Mesendoderm (in vitro differentiated cells): ENCODE data around the gene NDUFS3.

Experiments
- DNase-seq: peaks from one replicate; pipeline ENCODE4 v3.0.0; 2013
- H2AK5ac ChIP-seq: 2 replicates; pipeline ENCODE4 v1.6.1; 2013; ENCODE audit warnings: low read length, inconsistent platforms
- H2BK120ac ChIP-seq: 2 replicates; pipeline ENCODE4 v1.6.1; 2013; ENCODE audit warnings: low read depth, mild to moderate bottlenecking, low read length, moderate library complexity, mixed read lengths
- H2BK15ac ChIP-seq: replicated peaks from 2 replicates; pipeline ENCODE4 v1.6.1; 2013; ENCODE audit warnings: low read depth, mild to moderate bottlenecking, moderate library complexity
- H2BK5ac ChIP-seq: 2 replicates; pipeline ENCODE4 v1.6.1; 2013; ENCODE audit warnings: low read length, inconsistent platforms
- H3K18ac ChIP-seq: 2 replicates; pipeline ENCODE4 v1.6.1; 2013; ENCODE audit warnings: mild to moderate bottlenecking, low read length, mixed read lengths
- H3K23ac ChIP-seq: one replicate; pipeline ENCODE4 v1.6.1; 2013; ENCODE audit warnings: low read length
- H3K27ac ChIP-seq: 2 replicates; pipeline ENCODE4 v1.5.1; 2013; ENCODE audit warnings: low read depth, mild to moderate bottlenecking, inconsistent platforms, low read length, moderate library complexity
- H3K27me3 ChIP-seq: 2 replicates; pipeline ENCODE4 v1.6.1; 2013; ENCODE audit warnings: low read length, control low read depth, mild to moderate bottlenecking, inconsistent platforms; ENCODE audit not compliant: insufficient read depth, poor library complexity
- H3K36me3 ChIP-seq: 2 replicates; pipeline ENCODE4 v1.6.1; 2013; ENCODE audit warnings: low read length, inconsistent platforms; ENCODE audit not compliant: control insufficient read depth, insufficient read depth
- H3K4ac ChIP-seq: one replicate; pipeline ENCODE4 v1.6.1; 2013; ENCODE audit warnings: low read depth, mild to moderate bottlenecking, low read length, moderate library complexity
- H3K4me1 ChIP-seq: 2 replicates; pipeline ENCODE4 v1.6.1; 2013; ENCODE audit warnings: low read depth, low read length, inconsistent platforms; ENCODE audit not compliant: control insufficient read depth
- H3K4me2 ChIP-seq: 2 replicates; pipeline ENCODE4 v1.6.1; 2013; ENCODE audit warnings: low read length
- H3K4me3 ChIP-seq: 2 replicates; pipeline ENCODE4 v1.5.1; 2013; ENCODE audit warnings: mild to moderate bottlenecking, low read length
- H3K56ac ChIP-seq: one replicate; pipeline ENCODE4 v1.6.1; 2013; ENCODE audit warnings: low read length
- H3K79me1 ChIP-seq: 2 replicates; pipeline ENCODE4 v1.6.1; 2013; ENCODE audit warnings: low read length, inconsistent platforms
- H3K79me2 ChIP-seq: 2 replicates; pipeline ENCODE4 v1.6.1; 2013; ENCODE audit warnings: mild to moderate bottlenecking, low read length; ENCODE audit not compliant: control insufficient read depth, insufficient read depth
- H3K9ac ChIP-seq: 2 replicates; pipeline ENCODE4 v1.6.1; 2013; ENCODE audit warnings: low read length, inconsistent platforms
- H4K5ac ChIP-seq: one replicate; pipeline ENCODE4 v1.6.1; 2013; ENCODE audit warnings: low read length
- H4K8ac ChIP-seq: one replicate; pipeline ENCODE4 v1.6.1; 2013; ENCODE audit warnings: low read depth, mild to moderate bottlenecking, control low read depth, low read length, moderate library complexity
- WGBS: extraction: QIAGEN DNeasy Blood & Tissue Kit; methylation state at CpG from one replicate; pipeline ENCODE4 v1.1.7; 2013; ENCODE audit warnings: low lambda C conversion rate, missing lambda C conversion rate; ENCODE audit not compliant: insufficient coverage; ENCODE audit errors: extremely low coverage; 5-methylcytosine and 5-hydroxymethylcytosine counted together

Gene NDUFS3

GRCh38 chr11:47592970-47593369 is 14.1 kb downstream of the NDUFS3 start:
- Histone ChIP-seq H4K8ac (no peak overlapping the region), H3K79me2 (no peaks in the 10 kb centered on the region), H3K79me1 (no peaks in the 10 kb centered on the region), H3K27ac (no peak overlapping the region), H3K4me1 (peaks cover 2% of the 10 kb centered on the region), H2BK120ac (no peak overlapping the region), H2BK5ac (no peak overlapping the region), H2AK5ac (no peak overlapping the region), H3K27me3 (peaks cover 16% of the 10 kb centered on the region), H3K9ac (no peak overlapping the region), H4K5ac (no peak overlapping the region), H3K4ac (no peak overlapping the region), H3K56ac (no peak overlapping the region), H3K36me3 (no peaks in the 10 kb centered on the region), H3K4me2 (no peak overlapping the region), H3K18ac (no peak overlapping the region), H3K23ac (no peak overlapping the region), H2BK15ac (no peak overlapping the region), H3K4me3 (no peak overlapping the region)
- no peak for DNase-seq
- WGBS = no CpG with 5 or more reads among the region's 2 CpGs

- H3K27me3 ChIP-seq = peaks cover 16% of the 10 kb centered on the region
- H3K56ac ChIP-seq = peak overlapping the region; percentile 15
- H3K4ac ChIP-seq = no peak overlapping the region
- H3K4me2 ChIP-seq = peak overlapping the region; percentile 96
- no peaks in the 10 kb centered on the region for H3K79me2 ChIP-seq
- H3K18ac ChIP-seq = no peak overlapping the region
- no peak overlapping the region for H4K5ac ChIP-seq
- H3K79me1 ChIP-seq = no peaks in the 10 kb centered on the region
- no peaks in the 10 kb centered on the region for H3K36me3 ChIP-seq
- H2AK5ac ChIP-seq = no peak overlapping the region
- H3K9ac ChIP-seq = peak overlapping the region; percentile 69
- peaks cover 2% of the 10 kb centered on the region for H3K4me1 ChIP-seq
- no peak overlapping the region for H4K8ac ChIP-seq
- no peak overlapping the region for H3K23ac ChIP-seq
- no peak for DNase-seq
- whole genome bisulfite sequencing = no CpG with 5 or more reads among the region's 6 CpGs
- H2BK120ac ChIP-seq = no peak overlapping the region
- no peak overlapping the region for H2BK15ac ChIP-seq
- H3K4me3 ChIP-seq = peak overlapping the region; percentile 43
- no peak overlapping the region for H3K27ac ChIP-seq
- H2BK5ac ChIP-seq = no peak overlapping the region
These were observed 14.6 kb downstream of the NDUFS3 start for GRCh38 chr11:47593492-47593933.

- Histone ChIP-seq H2BK5ac (no peak within 1 kb of the TSS), H3K27ac (no peak within 1 kb of the TSS), H3K23ac (no peak within 1 kb of the TSS), H3K79me2 (no peaks in the 10 kb centered on the region), H3K27me3 (peaks cover 16% of the 10 kb centered on the region), H3K4me2 (peak within 1 kb of the TSS; percentile 96), H3K36me3 (no peaks in the 10 kb centered on the region), H3K4ac (no peak within 1 kb of the TSS), H3K4me3 (peak within 1 kb of the TSS; percentile 43), H4K8ac (no peak within 1 kb of the TSS), H3K56ac (peak within 1 kb of the TSS; percentile 83), H3K18ac (peak within 1 kb of the TSS; percentile 53), H2AK5ac (no peak within 1 kb of the TSS), H3K79me1 (no peaks in the 10 kb centered on the region), H3K9ac (peak within 1 kb of the TSS; percentile 69), H2BK120ac (no peak within 1 kb of the TSS), H4K5ac (no peak within 1 kb of the TSS), H2BK15ac (no peak within 1 kb of the TSS), H3K4me1 (peaks cover 2% of the 10 kb centered on the region)
- no CpG with 5 or more reads among the region's 48 CpGs for WGBS
- DNase-seq = no peak
These were observed 15.3 kb downstream of the NDUFS3 start, which contains the start of gene C1QTNF4 for GRCh38 chr11:47593934-47594855. TSS of gene C1QTNF4 (minus strand) at chr11:47594411. CDS start at chr11:47590810, 3,601 bp downstream.

GRCh38 chr11:47595029-47595428 is 16.2 kb downstream of the NDUFS3 start:
- H3K36me3 ChIP-seq = no peaks in the 10 kb centered on the region
- peaks cover 16% of the 10 kb centered on the region for H3K27me3 ChIP-seq
- no peak overlapping the region for H2BK5ac ChIP-seq
- no peak overlapping the region for H4K5ac ChIP-seq
- H3K4ac ChIP-seq = no peak overlapping the region
- no peak overlapping the region for H3K9ac ChIP-seq
- no peak overlapping the region for H3K56ac ChIP-seq
- no CpG with 5 or more reads among the region's 7 CpGs for WGBS
- no peak overlapping the region for H2BK120ac ChIP-seq
- H3K23ac ChIP-seq = no peak overlapping the region
- no peaks in the 10 kb centered on the region for H3K79me2 ChIP-seq
- H3K4me2 ChIP-seq = no peak overlapping the region
- H3K79me1 ChIP-seq = no peaks in the 10 kb centered on the region
- DNase-seq = no peak
- no peak overlapping the region for H4K8ac ChIP-seq
- H3K27ac ChIP-seq = no peak overlapping the region
- peaks cover 2% of the 10 kb centered on the region for H3K4me1 ChIP-seq
- H2AK5ac ChIP-seq = no peak overlapping the region
- no peak overlapping the region for H3K4me3 ChIP-seq
- H2BK15ac ChIP-seq = no peak overlapping the region
- H3K18ac ChIP-seq = no peak overlapping the region

GRCh38 chr11:47595967-47596366 is 17.1 kb downstream of the NDUFS3 start:
- H3K4ac ChIP-seq = no peak overlapping the region
- H3K56ac ChIP-seq = no peak overlapping the region
- H3K79me2 ChIP-seq = no peaks in the 10 kb centered on the region
- no peaks in the 10 kb centered on the region for H3K79me1 ChIP-seq
- H3K23ac ChIP-seq = no peak overlapping the region
- H3K4me3 ChIP-seq = no peak overlapping the region
- no peak overlapping the region for H4K8ac ChIP-seq
- H3K9ac ChIP-seq = no peak overlapping the region
- no peak overlapping the region for H2BK5ac ChIP-seq
- no peak overlapping the region for H2BK15ac ChIP-seq
- no peak for DNase-seq
- H3K36me3 ChIP-seq = no peaks in the 10 kb centered on the region
- no peak overlapping the region for H3K18ac ChIP-seq
- no peak overlapping the region for H3K27ac ChIP-seq
- no CpG with 5 or more reads among the region's 1 CpG for WGBS
- no peak overlapping the region for H2AK5ac ChIP-seq
- H3K4me2 ChIP-seq = no peak overlapping the region
- no peak overlapping the region for H2BK120ac ChIP-seq
- H3K4me1 ChIP-seq = peaks cover 2% of the 10 kb centered on the region
- peaks cover 16% of the 10 kb centered on the region for H3K27me3 ChIP-seq
- no peak overlapping the region for H4K5ac ChIP-seq
